OCI-LY3 (cell line): Measurements from ENCODE around the gene ADGRL1.
"Not testable (repeated sequence)": the region's sequence is repeated elsewhere in the genome, so short reads cannot be mapped to it uniquely, and the experiment has no call there.

Experiments
- EZH2phosphoT487 ChIP-seq: fragments of 200-600 bp; shearing (Covaris generic); IDR thresholded peaks from 2 replicates; pipeline ENCODE4 v1.6.1; 2018; ENCODE audit warnings: antibody characterized with exemption, mixed run types, low read depth
- TF ChIP-seq, protein P1 (sequence below): fragments of 200-600, 300-600 bp; sonication (generic); IDR thresholded peaks from 2 replicates; pipeline ENCODE4 v1.5.1; 2014; ENCODE audit warnings: antibody characterized with exemption, low read length, low read depth

DNA sequence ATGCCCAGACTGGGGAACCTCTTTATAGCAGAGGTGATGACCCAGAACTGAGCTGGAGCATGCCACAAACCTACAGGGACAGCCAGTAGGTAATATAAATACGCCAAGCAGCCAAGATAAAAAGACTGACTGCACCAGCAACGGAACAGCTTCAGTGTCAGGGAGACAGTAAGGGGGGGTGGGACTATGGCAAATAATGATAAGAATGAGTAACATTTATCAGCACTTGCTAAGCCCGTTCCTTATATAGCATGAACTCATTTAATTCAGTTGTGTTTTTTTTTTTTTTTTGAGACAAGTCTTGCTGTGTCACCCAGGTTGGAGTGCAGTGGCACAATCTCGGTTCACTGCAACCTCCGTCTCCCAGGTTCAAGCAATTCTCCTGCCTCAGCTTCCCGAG is 20.5 kb upstream of the ADGRL1 start:
- TF ChIP-seq, protein P1, sequence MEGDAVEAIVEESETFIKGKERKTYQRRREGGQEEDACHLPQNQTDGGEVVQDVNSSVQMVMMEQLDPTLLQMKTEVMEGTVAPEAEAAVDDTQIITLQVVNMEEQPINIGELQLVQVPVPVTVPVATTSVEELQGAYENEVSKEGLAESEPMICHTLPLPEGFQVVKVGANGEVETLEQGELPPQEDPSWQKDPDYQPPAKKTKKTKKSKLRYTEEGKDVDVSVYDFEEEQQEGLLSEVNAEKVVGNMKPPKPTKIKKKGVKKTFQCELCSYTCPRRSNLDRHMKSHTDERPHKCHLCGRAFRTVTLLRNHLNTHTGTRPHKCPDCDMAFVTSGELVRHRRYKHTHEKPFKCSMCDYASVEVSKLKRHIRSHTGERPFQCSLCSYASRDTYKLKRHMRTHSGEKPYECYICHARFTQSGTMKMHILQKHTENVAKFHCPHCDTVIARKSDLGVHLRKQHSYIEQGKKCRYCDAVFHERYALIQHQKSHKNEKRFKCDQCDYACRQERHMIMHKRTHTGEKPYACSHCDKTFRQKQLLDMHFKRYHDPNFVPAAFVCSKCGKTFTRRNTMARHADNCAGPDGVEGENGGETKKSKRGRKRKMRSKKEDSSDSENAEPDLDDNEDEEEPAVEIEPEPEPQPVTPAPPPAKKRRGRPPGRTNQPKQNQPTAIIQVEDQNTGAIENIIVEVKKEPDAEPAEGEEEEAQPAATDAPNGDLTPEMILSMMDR = not testable (repeated sequence)
- TF ChIP-seq EZH2phosphoT487 = not testable (repeated sequence)
